Liver (tissue), 9 donors: ENCODE data around the gene TPRA1. TPM values are rescaled to one million over a fixed set of nuclear protein-coding genes. Genes with fewer than 3 reads are reported as not detected.

Experiments used
- DNase-seq: peaks from one replicate; pipeline ENCODE4 v3.0.0-alpha.2; 2017; ENCODE audit warnings: low spot score
- H3K27ac ChIP-seq, 2 donors: one replicate each; pipeline ENCODE4 v1.7.0; 2013; ENCODE audit warnings: inconsistent platforms in 2 of 2, low read length in 2 of 2, control low read depth in 1 of 2, low read depth in 1 of 2, mild to moderate bottlenecking in 1 of 2
- H3K27me3 ChIP-seq, 4 donors: one replicate each; pipeline versions ENCODE4 v1.6.1 to v1.7.0; 2013; ENCODE audit warnings: low read length in 3 of 4, inconsistent platforms in 1 of 4, mild to moderate bottlenecking in 1 of 4, moderate library complexity in 1 of 4; ENCODE audit not compliant: control insufficient read depth in 4 of 4, insufficient read depth in 4 of 4
- H3K36me3 ChIP-seq, 4 donors: one replicate each; pipeline versions ENCODE4 v1.6.1 to v1.7.0; 2013; ENCODE audit warnings: low read length in 3 of 4, mild to moderate bottlenecking in 3 of 4, low read depth in 1 of 4, moderate library complexity in 1 of 4; ENCODE audit not compliant: control insufficient read depth in 4 of 4, insufficient read depth in 3 of 4
- H3K4me1 ChIP-seq, 4 donors: one replicate each; pipeline versions ENCODE4 v1.6.1 to v1.7.0; 2013; ENCODE audit warnings: low read length in 3 of 4, mild to moderate bottlenecking in 3 of 4, moderate library complexity in 1 of 4; ENCODE audit not compliant: control insufficient read depth in 4 of 4, insufficient read depth in 4 of 4
- H3K4me3 ChIP-seq, 3 donors: one replicate each; pipeline versions ENCODE4 v1.6.1 to v1.7.0; 2013; ENCODE audit warnings: low read length in 3 of 3, control low read depth in 1 of 3, low read depth in 1 of 3, mild to moderate bottlenecking in 1 of 3
- H3K9ac ChIP-seq, 2 donors: one replicate each; pipeline ENCODE4 v1.7.0; 2013; ENCODE audit warnings: low read length in 2 of 2, mild to moderate bottlenecking in 2 of 2, moderate library complexity in 2 of 2, control low read depth in 1 of 2, low read depth in 1 of 2
- H3K9me3 ChIP-seq, 4 donors: one replicate each; pipeline versions ENCODE4 v1.6.1 to v1.7.0; 2013; ENCODE audit warnings: low read length in 3 of 4; ENCODE audit not compliant: control insufficient read depth in 4 of 4
- ATF3 ChIP-seq: IDR thresholded peaks from 2 replicates; pipeline ENCODE4 v1.6.1; 2016; ENCODE audit warnings: antibody characterized with exemption
- CTCF ChIP-seq: fragments of 150-350 bp; IDR thresholded peaks from 2 replicates; pipeline ENCODE4 v1.5.1; 2017; ENCODE audit warnings: improper control_type of control experiment, low read depth, low read length; ENCODE audit not compliant: missing input control
- EGR1 ChIP-seq, 2 donors: IDR thresholded peaks; 2 replicates each; pipeline ENCODE4 v1.6.1; 2016 to 2018; ENCODE audit warnings: antibody characterized with exemption in 2 of 2, low read depth in 2 of 2
- FOXA1 ChIP-seq: IDR thresholded peaks from 2 replicates; pipeline ENCODE4 v1.6.1; 2016; ENCODE audit warnings: antibody characterized with exemption
- GABPA ChIP-seq, 2 donors: IDR thresholded peaks in 1 of 2; conservative IDR thresholded peaks in 1 of 2; 2 replicates each; pipeline ENCODE4 v1.6.1; 2016; ENCODE audit warnings: antibody characterized with exemption in 2 of 2, mild to moderate bottlenecking in 1 of 2, moderate library complexity in 1 of 2
- HNF4A ChIP-seq, 2 donors: conservative IDR thresholded peaks; 2 replicates each; pipeline ENCODE4 v1.6.1; 2016; ENCODE audit warnings: antibody characterized with exemption in 2 of 2, mild to moderate bottlenecking in 2 of 2
- HNF4G ChIP-seq: IDR thresholded peaks from 2 replicates; pipeline ENCODE4 v1.6.1; 2016; ENCODE audit warnings: antibody characterized with exemption
- MAX ChIP-seq: IDR thresholded peaks from 2 replicates; pipeline ENCODE4 v1.6.1; 2016; ENCODE audit warnings: antibody characterized with exemption
- NR2F2 ChIP-seq: IDR thresholded peaks from 2 replicates; pipeline ENCODE4 v1.6.1; 2016; ENCODE audit warnings: antibody characterized with exemption
- RAD21 ChIP-seq, 2 donors: IDR thresholded peaks; 2 replicates each; pipeline ENCODE4 v1.6.1; 2016; ENCODE audit warnings: antibody characterized with exemption in 2 of 2, mild to moderate bottlenecking in 2 of 2
- RXRA ChIP-seq, 2 donors: IDR thresholded peaks; 2 replicates each; pipeline ENCODE4 v1.6.1; 2017 to 2018; ENCODE audit warnings: antibody characterized with exemption in 2 of 2, mild to moderate bottlenecking in 1 of 2
- SP1 ChIP-seq: IDR thresholded peaks from 2 replicates; pipeline ENCODE4 v1.6.1; 2018; ENCODE audit warnings: antibody characterized with exemption, mild to moderate bottlenecking
- TAF1 ChIP-seq: conservative IDR thresholded peaks from 2 replicates; pipeline ENCODE4 v1.6.1; 2016; ENCODE audit warnings: antibody characterized with exemption, mild to moderate bottlenecking
- WGBS: extraction: QIAGEN DNeasy Blood & Tissue Kit; methylation state at CpG from one replicate; pipeline ENCODE4 v1.1.7; 2013; 5-methylcytosine and 5-hydroxymethylcytosine counted together
- polyA plus RNA-seq, 2 donors: library from polyadenylated mRNA; stranded (reverse) in 1 of 2; unstranded in 1 of 2; fragments of 200-250 nt in 1 of 2; fragments of >200 nt in 1 of 2; fragmentation: Nextera tagmentation in 1 of 2; extraction: Ambion mirVana in 1 of 2; gene quantifications; one replicate each; pipeline versions ENCODE4 v1.2.1 to v1.2.3, GENCODE V29; 2013 to 2015
- total RNA-seq, 2 donors: library from RNA; depleted of rRNA; stranded (reverse); fragments of >200 nt; gene quantifications; one replicate each; pipeline ENCODE4 v1.2.3, GENCODE V29; 2014
- TF ChIP-seq, protein P1 (sequence below): IDR thresholded peaks from 2 replicates; pipeline ENCODE4 v1.6.1; 2016; ENCODE audit warnings: antibody characterized with exemption, mild to moderate bottlenecking
- donor health status: healthy.
- donor health status: healthy.
- donor health status: healthy.
- donor health status: healthy.
- donor health status: healthy.

Gene TPRA1
- total and polyA plus RNA-seq, 4 donors: 17.3 to 27.1 (median 21.3) TPM

- DNase-seq: no peak
- 95% methylated on average over 3 of the region's 3 CpGs for WGBS
- H3K36me3 ChIP-seq: peaks cover 2 to 24% (median 11%) of the 10 kb centered on the region in 4 donors
- H3K4me1 ChIP-seq: peaks cover 0 to 19% (median 13%) of the 10 kb centered on the region in 4 donors
- no peak overlapping the region for H3K4me3 ChIP-seq
- H3K27ac ChIP-seq: no peak overlapping the region
- H3K27me3 ChIP-seq: no peaks in the 10 kb centered on the region
- TF ChIP-seq HNF4G (no peak), TAF1 (no peak), SP1 (no peak), ATF3 (no peak), EGR1 (IDR thresholded peaks at IDR 0.05; ENCODE audit: low read depth in 2 of 2) (no peak)
- H3K9me3 ChIP-seq: no peaks in the 10 kb centered on the region
- H3K9ac ChIP-seq: no peak overlapping the region
Measured at GRCh38 chr3:127572735-127573134, 17.8 kb downstream of the TPRA1 start.

DNA sequence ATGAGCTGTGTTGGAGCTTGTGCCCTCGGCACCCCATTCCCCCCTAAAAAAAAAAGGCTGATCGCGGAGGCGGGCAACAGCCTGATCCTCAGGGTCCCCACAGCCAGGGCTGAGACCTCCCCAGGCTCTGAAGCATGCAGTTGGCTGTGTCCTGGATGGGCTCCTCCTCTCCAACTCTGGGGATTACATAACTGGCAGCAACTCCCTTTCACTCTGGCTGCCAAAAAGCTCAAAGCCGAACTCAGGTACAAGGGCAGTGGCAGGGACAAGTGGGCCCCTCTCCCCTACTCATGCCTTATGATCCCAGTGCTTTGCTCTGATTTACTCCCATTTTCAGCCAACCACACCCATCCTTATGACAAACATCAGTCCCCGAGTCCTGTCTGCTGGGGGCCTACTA, 18.3 kb downstream of the TPRA1 start:
- Histone ChIP-seq H3K9ac (no peak overlapping the region), H3K27me3 (no peaks in the 10 kb centered on the region), H3K27ac (no peak overlapping the region), H3K4me3 (no peak overlapping the region), H3K9me3 (no peaks in the 10 kb centered on the region), H3K36me3 (peaks cover 2 to 21% (median 11%) of the 10 kb centered on the region in 4 donors), H3K4me1 (peaks cover 0 to 19% (median 13%) of the 10 kb centered on the region in 4 donors)
- WGBS: 79% methylated on average over 6 of the region's 6 CpGs
- TF ChIP-seq GABPA (IDR thresholded peaks at IDR 0.05 in 1 of 2, conservative IDR thresholded peaks at IDR 0.05 in 1 of 2): no peak
- no peak for DNase-seq

- no peak overlapping the region for H3K27ac ChIP-seq
- 88% methylated on average over 7 of the region's 7 CpGs for WGBS
- no peak overlapping the region for H3K4me3 ChIP-seq
- H3K9me3 ChIP-seq: no peaks in the 10 kb centered on the region
- DNase-seq: no peak
- H3K36me3 ChIP-seq: peaks cover 2 to 15% (median 10%) of the 10 kb centered on the region in 4 donors
- H3K4me1 ChIP-seq: peaks cover 0 to 19% (median 13%) of the 10 kb centered on the region in 4 donors
- no peaks in the 10 kb centered on the region for H3K27me3 ChIP-seq
- TF ChIP-seq HNF4A (conservative IDR thresholded peaks at IDR 0.05) (peak in 1 of 2 donors; percentile 11), RAD21 (IDR thresholded peaks at IDR 0.05) (no peak)
- H3K9ac ChIP-seq: no peak overlapping the region
Measured at GRCh38 chr3:127570520-127570919, 20.0 kb downstream of the TPRA1 start.

DNA sequence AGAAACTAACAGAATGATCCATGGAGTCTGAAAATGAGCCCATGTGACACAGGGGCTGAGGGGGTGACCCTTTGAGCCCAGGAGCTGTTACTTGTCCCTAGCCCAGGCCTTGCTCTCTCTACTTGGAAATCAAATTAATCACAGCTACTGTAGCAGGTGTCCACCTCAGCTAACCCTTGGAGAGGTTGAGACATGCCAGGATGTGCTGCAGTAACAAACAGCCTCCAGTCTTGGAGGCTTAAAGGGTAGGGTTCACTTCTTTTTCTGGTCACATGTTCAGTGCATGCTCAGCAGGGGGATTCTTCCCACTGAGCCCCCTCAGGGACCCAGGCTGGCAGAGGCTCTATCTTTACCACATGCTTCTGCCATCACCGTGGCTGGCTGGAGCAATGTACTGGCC, 21.4 kb downstream of the TPRA1 start:
- 95% methylated on average over 1 of the region's 1 CpG for WGBS
- TF ChIP-seq HNF4G (no peak), CTCF (no peak), FOXA1 (no peak), TAF1 (no peak), NR2F2 (no peak), MAX (no peak), ATF3 (no peak), RXRA (IDR thresholded peaks at IDR 0.05) (no peak), RAD21 (IDR thresholded peaks at IDR 0.05) (no peak), GABPA (IDR thresholded peaks at IDR 0.05 in 1 of 2, conservative IDR thresholded peaks at IDR 0.05 in 1 of 2) (no peak)
- TF ChIP-seq, protein P1, sequence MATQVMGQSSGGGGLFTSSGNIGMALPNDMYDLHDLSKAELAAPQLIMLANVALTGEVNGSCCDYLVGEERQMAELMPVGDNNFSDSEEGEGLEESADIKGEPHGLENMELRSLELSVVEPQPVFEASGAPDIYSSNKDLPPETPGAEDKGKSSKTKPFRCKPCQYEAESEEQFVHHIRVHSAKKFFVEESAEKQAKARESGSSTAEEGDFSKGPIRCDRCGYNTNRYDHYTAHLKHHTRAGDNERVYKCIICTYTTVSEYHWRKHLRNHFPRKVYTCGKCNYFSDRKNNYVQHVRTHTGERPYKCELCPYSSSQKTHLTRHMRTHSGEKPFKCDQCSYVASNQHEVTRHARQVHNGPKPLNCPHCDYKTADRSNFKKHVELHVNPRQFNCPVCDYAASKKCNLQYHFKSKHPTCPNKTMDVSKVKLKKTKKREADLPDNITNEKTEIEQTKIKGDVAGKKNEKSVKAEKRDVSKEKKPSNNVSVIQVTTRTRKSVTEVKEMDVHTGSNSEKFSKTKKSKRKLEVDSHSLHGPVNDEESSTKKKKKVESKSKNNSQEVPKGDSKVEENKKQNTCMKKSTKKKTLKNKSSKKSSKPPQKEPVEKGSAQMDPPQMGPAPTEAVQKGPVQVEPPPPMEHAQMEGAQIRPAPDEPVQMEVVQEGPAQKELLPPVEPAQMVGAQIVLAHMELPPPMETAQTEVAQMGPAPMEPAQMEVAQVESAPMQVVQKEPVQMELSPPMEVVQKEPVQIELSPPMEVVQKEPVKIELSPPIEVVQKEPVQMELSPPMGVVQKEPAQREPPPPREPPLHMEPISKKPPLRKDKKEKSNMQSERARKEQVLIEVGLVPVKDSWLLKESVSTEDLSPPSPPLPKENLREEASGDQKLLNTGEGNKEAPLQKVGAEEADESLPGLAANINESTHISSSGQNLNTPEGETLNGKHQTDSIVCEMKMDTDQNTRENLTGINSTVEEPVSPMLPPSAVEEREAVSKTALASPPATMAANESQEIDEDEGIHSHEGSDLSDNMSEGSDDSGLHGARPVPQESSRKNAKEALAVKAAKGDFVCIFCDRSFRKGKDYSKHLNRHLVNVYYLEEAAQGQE: no peak
- Histone ChIP-seq H3K36me3 (peaks cover 2 to 10% (median 8%) of the 10 kb centered on the region in 4 donors), H3K4me1 (peaks cover 0 to 15% (median 10%) of the 10 kb centered on the region in 4 donors), H3K9ac (no peak overlapping the region), H3K27ac (no peak overlapping the region), H3K4me3 (no peak overlapping the region), H3K9me3 (no peaks in the 10 kb centered on the region), H3K27me3 (no peaks in the 10 kb centered on the region)
- DNase-seq: no peak
